NCI-H2029 (cell line): ENCODE measurements around the gene MYO3A.
"Not testable (repeated sequence)": the region's sequence is repeated elsewhere in the genome, so short reads cannot be mapped to it uniquely, and the experiment has no call there.

Experiments
- DNase-seq: peaks from one replicate; lab custom pipeline; 2025; lab: John Stamatoyannopoulos, UW

MYO3A gene

DNA sequence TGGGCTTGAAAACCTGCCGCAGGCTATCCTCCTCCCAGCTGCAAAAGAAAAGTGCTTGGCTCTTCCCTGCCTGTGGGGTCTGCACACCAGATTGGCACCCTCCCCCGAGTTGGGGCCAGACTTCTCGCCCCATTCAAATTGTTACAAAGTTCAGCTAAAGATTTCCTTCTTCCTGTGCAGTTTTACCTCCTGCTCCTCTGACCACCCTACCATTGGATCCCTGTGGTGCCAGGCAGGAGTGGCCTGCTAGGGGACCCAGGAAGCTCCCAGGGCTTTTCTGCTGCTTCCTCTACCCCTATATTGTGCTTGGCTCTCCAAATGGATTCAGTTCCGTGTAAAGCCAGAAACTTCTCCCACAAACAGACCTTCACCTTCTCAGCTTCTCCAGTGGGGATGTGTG is 147.4 kb downstream of the MYO3A start:
- DNase-seq = no peak

- no peak for DNase-seq
Observed at GRCh38 chr10:26085549-26085948, 151.5 kb downstream of the MYO3A start.

DNA sequence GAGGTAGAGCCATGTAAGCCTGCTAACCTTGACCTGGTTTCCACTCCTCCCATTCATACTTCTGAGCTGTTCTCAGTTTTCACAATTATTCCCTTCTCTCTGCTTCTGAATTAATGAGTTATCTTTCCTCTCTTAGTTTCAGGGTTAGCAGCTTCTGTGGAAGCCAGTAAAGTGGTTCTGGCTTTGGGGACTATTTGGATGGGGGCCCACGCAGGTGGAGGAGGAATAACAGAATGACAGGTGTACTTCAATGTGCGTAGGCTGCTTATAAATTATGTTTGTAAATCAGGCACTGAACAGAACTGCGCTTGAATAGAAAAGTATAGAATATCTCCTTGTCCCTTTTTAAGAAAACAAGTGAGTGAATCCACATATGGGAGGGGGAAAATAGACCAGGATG is 153.6 kb downstream of the MYO3A start:
- no peak for DNase-seq

DNA sequence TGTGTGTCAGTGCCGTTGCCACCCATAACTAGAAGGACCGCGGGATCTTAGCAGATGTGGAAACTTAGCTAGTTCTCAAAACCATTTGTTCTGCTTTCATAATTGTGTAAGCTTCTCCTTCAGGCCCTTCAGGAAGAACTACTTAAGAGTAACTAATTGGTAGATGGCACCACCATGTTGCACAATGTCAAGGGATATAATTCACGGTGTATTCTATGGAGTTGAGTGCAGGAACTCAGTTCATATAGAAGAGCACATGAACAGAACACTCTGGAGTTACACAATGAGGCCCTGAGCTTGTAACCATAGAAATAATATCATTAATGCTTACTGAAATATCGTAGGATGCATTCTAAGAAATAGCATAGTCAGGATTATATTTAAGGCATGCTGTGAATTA is 156.0 kb downstream of the MYO3A start:
- no peak for DNase-seq

DNA sequence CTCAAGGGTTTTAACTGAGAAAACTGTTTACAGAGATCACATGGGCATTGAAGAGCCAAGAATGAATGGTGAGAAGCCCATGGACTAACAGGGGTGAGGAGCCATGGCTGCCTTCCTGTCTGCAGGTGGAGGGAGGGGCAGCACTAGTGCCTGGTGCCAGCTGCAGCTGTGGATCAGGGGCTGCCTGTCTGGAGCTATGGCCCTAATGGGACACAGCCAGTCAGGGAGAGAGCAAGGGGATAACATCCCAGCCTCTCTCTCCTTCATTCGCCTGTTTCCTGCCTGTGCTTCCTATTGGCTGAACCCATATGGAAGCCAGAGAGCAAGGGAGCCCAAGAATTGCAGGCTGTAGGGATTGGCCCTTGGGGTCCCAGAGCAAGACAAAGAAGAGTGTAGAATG is 156.7 kb downstream of the MYO3A start:
- DNase-seq = no peak

DNA sequence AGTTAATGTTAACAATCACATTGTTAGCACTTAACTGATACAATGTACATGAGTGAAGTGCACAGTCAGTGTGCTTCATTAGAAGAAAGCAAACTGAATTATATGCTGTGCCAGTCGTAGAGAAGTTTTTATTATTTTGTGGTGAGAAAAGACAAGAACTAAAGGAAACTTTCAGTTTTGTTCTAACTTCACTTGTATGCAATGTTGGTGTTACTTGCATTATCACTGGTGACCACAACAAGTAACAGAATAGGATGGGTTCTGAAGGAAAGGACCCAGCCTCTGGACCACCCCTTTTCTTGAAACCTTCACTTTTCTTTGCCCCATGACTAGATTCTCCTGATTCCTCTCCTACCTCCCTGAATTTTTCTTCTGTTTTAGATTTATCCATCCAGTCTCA is 159.2 kb downstream of the MYO3A start:
- no peak for DNase-seq

GRCh38 chr10:26095781-26096180 is 161.8 kb downstream of the MYO3A start:
- no peak for DNase-seq

- not testable (repeated sequence) for DNase-seq
Observed at GRCh38 chr10:26097549-26097948, 163.5 kb downstream of the MYO3A start.

DNA sequence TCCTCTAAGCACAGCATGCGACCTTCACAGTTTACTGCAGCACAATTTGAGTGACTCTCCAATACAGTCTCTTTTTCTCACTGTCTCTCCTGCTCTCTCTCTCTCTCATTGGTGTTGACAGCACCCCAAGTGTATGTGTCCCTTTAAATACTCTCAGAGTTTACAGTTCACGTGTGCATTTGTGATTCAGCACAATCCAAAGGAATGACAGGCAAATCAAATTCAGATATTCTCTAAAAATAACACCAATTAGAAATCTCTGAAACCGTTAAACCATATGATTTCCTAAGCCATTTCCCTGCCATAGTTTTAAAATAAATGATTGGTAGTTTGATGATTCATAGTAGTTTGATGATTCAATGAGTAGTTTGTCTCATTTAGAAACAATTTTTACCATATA is 178.5 kb downstream of the MYO3A start:
- DNase-seq = no peak

DNA sequence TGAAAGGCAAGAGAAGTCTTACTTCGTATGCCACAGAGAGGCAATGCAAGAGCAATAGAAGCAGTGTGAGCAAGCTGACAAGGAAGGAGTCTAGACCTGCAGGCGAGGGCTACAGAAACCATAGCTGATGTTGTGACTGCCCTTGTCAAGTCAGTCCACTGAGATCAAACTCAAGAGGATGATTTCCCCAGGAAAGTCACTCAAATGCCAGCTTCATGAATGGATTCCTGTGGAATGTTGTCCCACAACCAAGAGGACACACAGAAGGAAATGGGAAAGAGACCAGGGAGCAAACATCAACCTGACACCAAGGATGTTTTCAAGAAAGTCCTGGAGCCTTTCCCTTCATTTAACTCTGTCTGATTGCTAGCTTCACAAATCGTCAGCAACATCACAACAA is 204.6 kb downstream of the MYO3A start:
- DNase-seq = no peak

DNA sequence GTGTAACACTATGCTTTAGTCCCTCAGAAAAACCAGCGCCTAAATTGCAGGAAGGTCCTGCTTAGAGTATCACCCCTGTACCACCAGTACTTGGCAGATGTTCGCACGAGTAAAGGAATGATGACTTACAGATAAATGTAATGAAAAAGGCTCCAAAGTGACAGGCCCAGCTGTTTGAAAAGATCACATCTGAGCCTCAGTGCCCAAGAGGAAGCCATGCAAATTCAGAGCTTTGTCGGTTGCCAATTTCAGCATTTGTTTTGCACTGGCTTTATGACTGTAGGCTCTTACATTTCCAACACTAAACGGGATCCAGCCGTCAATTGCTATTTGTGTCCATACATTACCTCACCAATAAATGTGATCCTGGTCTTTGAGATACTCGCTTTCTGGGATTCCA is 222.0 kb downstream of the MYO3A start:
- DNase-seq = no peak

- no peak for DNase-seq
Observed at GRCh38 chr10:26157734-26158133, 223.7 kb downstream of the MYO3A start.

DNA sequence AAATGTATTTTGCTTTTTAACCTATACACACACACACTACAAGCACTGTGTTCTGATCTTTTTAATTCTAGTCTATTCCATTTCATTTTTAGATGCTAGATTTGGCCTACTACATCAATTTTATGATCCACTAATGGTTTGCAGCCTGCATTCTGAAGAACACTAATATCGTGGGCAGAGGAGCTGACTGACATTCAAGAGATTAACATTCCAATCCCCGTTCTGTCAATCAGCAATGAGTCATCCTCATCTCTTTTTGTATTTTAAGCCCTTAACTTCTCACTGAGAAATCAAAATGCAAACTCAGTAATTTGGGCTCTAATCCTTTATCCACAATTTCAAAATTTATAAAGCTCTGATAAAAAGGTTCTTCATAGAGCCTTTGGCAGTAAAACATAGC is 235.4 kb downstream of the MYO3A start:
- DNase-seq = no peak

DNA sequence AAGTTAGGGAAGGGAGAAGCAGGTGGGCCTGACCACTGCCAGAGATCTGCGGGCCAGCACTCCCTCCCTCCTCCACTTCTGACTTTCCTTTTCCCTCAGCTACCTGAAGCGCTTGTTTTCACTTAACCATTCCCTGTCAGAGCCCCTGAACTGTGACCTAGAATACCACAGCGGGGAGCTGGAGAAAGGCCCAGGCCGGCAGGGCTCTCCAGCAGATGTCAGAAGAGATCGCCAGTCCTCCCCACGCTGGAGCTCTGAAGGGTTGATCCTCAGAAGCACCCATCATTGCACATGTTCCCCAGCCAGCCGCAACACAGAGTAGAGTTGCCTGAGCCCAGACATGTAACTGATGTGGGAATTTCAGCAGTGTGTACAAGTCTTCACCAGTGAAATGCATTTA is 238.1 kb downstream of the MYO3A start:
- DNase-seq = no peak

DNA sequence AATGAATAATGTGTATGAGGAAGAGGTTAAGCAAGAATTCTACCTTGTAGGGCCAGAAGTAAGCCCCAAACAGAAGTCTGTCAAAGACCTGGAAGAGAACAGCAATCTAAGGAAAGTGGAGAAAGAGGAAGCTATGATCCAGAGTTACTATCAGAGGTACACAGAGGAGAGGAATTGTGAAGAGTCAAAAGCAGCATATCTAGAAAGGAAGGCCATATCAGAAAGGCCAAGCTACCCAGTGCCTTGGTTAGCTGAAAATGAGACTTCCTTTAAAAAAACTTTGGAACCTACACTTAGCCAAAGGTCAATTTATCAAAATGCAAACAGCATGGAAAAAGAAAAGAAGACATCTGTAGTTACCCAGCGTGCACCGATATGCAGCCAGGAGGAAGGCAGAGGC is 239.8 kb downstream of the MYO3A start:
- DNase-seq = no peak

DNA sequence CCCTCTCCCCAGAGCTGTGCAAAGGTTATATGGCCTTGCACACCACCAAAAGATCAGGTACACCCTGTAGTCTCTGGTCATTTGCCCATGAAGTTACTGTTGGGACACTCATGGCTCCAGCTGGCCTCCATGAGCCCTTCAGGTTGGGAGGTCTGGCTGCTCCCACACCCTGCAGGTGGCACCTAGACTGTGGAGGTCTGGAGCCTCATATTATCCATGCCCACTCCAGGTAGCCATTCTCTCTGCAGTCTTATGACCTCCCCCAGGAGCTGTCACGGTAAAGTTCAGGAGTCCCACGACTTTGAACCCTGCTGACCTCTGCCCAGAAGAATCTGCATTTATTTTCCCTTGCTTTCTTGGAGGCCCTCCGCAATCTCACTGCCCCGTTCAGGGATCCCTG is 243.3 kb downstream of the MYO3A start:
- no peak for DNase-seq

DNA sequence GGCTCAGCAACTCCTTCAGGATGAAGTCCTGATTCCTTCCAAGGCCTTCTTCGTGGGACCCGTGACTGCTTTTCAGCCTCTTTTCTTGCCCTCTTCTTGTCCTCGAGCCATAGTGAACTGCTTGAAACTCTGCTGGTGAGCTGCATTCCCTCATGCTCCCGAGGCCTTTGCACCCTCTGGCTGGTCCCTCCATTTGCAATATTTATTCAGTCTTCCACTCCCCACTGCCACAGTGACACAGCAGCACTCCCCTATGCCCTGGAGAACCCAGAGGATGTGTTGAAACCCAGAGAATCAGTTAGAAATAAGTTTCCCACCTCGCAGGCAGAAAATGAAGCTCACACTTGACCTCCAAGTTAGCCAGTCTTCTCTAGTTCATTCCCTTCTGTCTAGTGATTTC is 260.2 kb downstream of the MYO3A start:
- DNase-seq = no peak

DNA sequence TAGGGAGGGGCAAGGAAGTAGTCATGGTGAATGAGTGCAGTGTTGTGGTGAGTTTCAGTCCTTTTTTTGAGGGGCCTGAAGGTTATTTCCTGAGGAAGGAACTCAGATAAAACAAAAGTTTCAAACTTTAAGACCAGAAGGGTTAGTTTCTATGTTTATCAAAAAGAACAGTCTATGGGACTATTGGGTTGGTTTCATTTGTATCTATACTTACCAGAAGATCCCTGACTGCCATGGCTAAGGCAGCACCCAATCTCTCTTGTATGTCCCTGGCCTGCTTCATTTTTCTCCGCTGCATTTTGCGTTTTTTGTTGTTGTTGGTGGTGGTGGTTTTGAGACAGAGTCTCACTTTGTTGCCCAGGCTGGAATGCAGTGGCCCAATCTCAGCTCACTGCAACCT is 263.2 kb downstream of the MYO3A start:
- no peak for DNase-seq

DNA sequence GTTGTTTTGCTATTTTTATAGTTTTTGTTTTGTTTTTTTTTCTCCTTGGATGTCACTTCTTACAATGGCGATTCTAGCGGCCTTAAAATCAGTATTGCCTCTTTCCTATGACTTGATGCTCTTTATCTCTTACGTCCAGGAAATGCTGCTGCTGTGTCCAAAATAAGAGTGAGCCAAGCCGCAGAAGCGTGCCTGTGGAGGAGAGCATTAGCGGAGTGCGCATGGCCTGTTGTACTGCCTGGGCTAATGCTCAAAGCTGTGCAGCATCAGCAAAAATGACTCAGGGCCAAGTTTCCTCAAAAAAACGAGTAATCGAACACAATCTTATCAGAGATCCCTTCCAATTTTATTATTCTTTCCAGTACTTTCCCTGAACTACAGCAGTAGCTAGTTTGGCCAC is 264.1 kb downstream of the MYO3A start:
- no peak for DNase-seq

GRCh38 chr10:26199841-26200240 is 265.8 kb downstream of the MYO3A start:
- DNase-seq = no peak

- DNase-seq = no peak
Observed at GRCh38 chr10:26205223-26205622, 271.2 kb downstream of the MYO3A start.

- DNase-seq = no peak
Observed at GRCh38 chr10:26211781-26212444, 277.9 kb downstream of the MYO3A start.

DNA sequence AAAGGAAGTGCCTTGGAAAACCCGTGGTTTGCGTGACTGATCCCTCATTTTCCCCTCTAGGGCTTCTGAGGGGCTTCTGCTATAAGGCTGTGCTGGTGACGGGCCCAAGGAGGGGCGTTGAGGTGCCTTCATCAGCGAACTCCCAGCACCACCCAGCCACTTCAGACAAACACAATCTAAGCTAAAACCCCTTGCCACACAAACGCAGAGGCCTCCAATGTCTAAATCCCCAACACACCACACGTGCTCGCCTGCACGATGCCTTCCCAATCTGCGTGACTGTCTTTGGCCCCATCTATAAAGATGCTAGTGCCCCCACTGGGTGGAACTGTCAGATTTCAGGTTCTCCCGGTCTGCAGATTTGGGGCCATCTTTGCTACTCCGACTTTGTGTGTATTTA is 278.5 kb downstream of the MYO3A start:
- no peak for DNase-seq

- no peak for DNase-seq
Observed at GRCh38 chr10:26213157-26213800, 279.2 kb downstream of the MYO3A start.
